ENCODE measurements around the gene BMP6. TPM values are rescaled to one million over a fixed set of nuclear protein-coding genes. Genes with fewer than 3 reads are reported as not detected.

BMP6 gene
- total RNA-seq, 1 donor from 2014 or later: 1.3 TPM

DNA sequence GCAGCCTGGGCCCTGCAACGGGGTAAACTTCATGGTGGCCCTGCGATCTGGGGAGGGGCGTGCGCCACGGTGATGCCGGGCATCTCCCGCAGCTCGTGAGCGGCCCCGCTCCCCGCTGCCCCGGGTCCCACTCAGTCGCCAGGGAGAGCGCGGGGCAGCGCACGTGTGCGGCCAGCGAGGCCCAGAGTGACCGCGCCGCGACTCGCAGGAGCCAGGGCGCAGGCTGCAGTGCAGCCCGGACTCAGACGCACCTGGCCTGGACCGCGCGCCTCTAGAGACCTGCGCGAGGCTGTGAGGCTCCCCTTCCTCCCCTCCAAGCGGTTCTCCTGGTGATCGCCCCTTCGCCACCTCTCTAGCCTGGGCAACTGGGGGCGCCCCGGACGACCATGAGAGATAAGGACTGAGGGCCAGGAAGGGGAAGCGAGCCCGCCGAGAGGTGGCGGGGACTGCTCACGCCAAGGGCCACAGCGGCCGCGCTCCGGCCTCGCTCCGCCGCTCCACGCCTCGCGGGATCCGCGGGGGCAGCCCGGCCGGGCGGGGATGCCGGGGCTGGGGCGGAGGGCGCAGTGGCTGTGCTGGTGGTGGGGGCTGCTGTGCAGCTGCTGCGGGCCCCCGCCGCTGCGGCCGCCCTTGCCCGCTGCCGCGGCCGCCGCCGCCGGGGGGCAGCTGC lies 652 bp downstream of the BMP6 start:
- no peak for DNase-seq (ENCODE audit: low read depth)
- no peak for TF ChIP-seq CTCF (conservative IDR thresholded peaks at IDR 0.05; ENCODE audit: low read depth, low read length)
- peak overlapping the region; percentile 56 for H3K4me3 ChIP-seq (ENCODE audit: low read depth, low read length)

DNA sequence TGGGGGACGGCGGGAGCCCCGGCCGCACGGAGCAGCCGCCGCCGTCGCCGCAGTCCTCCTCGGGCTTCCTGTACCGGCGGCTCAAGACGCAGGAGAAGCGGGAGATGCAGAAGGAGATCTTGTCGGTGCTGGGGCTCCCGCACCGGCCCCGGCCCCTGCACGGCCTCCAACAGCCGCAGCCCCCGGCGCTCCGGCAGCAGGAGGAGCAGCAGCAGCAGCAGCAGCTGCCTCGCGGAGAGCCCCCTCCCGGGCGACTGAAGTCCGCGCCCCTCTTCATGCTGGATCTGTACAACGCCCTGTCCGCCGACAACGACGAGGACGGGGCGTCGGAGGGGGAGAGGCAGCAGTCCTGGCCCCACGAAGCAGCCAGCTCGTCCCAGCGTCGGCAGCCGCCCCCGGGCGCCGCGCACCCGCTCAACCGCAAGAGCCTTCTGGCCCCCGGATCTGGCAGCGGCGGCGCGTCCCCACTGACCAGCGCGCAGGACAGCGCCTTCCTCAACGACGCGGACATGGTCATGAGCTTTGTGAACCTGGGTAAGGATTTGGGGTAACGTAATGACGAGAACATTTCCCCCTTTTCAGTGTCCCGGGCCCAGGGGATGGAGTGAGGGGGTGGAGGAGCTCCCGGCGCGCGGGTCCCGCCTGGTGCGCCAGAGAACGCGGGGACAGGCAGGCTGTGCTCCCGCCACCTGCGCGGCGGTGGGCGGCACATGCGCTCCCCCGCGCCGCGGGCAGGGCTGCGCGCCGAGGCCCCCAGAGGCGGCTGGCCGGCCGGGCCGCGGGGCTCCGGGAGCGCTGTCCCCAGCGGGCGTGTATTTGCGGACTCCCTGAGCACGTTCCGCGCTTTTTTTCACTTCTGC lies 1.4 kb downstream of the BMP6 start:
- TF ChIP-seq CTCF (conservative IDR thresholded peaks at IDR 0.05; ENCODE audit: low read depth, low read length): no peak
- no peak for DNase-seq (ENCODE audit: low read depth)
- peak overlapping the region; percentile 46 for H3K4me3 ChIP-seq (ENCODE audit: low read depth, low read length)

GRCh38 chr6:7727946-7728854 lies 2.3 kb downstream of the BMP6 start:
- DNase-seq (ENCODE audit: low read depth): no peak
- TF ChIP-seq CTCF (conservative IDR thresholded peaks at IDR 0.05; ENCODE audit: low read depth, low read length): no peak
- peak overlapping the region; percentile 46 for H3K4me3 ChIP-seq (ENCODE audit: low read depth, low read length)

GRCh38 chr6:7728855-7729590 lies 3.1 kb downstream of the BMP6 start:
- TF ChIP-seq CTCF (conservative IDR thresholded peaks at IDR 0.05; ENCODE audit: low read depth, low read length): no peak
- no peak for DNase-seq (ENCODE audit: low read depth)
- H3K4me3 ChIP-seq (ENCODE audit: low read depth, low read length): no peak overlapping the region

- no peak overlapping the region for H3K4me3 ChIP-seq (ENCODE audit: low read depth, low read length)
- no peak for DNase-seq (ENCODE audit: low read depth)
- no peak for TF ChIP-seq CTCF (conservative IDR thresholded peaks at IDR 0.05; ENCODE audit: low read depth, low read length)
Observed at GRCh38 chr6:7730001-7730783, 4.3 kb downstream of the BMP6 start.

Measured in epithelial cell of proximal tubule (primary cell).